Psoas muscle (tissue), 8 donors: ENCODE measurements around the gene MYO5B. TPM values are rescaled to one million over a fixed set of nuclear protein-coding genes. Genes with fewer than 3 reads are reported as not detected.
A peak's percentile ranks its signal among the peaks of the same experiment; 100 is the strongest.
"Not testable (repeated sequence)": the region's sequence is repeated elsewhere in the genome, so short reads cannot be mapped to it uniquely, and the experiment has no call there.

ENCODE experiments used
- ATAC-seq, 4 donors: fragments of 200-7000 bp; cut with Tn5 transposase; one replicate each; pipeline ENCODE4 v1.9.1; 2020; ENCODE audit warnings: moderate library complexity in 3 of 4, mild to moderate bottlenecking in 2 of 4
- DNase-seq, 2 donors: peaks; one replicate each; pipeline ENCODE4 v3.0.0-alpha.2; 2020
- H3K27ac ChIP-seq: fragments of 200-600 bp; one replicate; pipeline ENCODE4 v1.8.0; 2022
- H3K27me3 ChIP-seq, 3 donors: fragments of 200-600 bp in 1 of 3; one replicate each; pipeline versions ENCODE4 v1.6.1 to v1.8.0; 2013 to 2022; ENCODE audit warnings: low read length in 2 of 3, mild to moderate bottlenecking in 2 of 3, moderate library complexity in 1 of 3; ENCODE audit not compliant: insufficient read depth in 3 of 3
- H3K36me3 ChIP-seq, 2 donors: fragments of 200-600 bp in 1 of 2; one replicate each; pipeline versions ENCODE4 v1.6.1 to v1.8.0; 2013 to 2022; ENCODE audit warnings: low read depth in 1 of 2, mild to moderate bottlenecking in 1 of 2, moderate library complexity in 1 of 2; ENCODE audit not compliant: insufficient read depth in 1 of 2
- H3K4me1 ChIP-seq: fragments of 200-600 bp; one replicate; pipeline ENCODE4 v1.8.0; 2022
- H3K4me3 ChIP-seq: fragments of 200-600 bp; one replicate; pipeline ENCODE4 v1.8.0; 2022; ENCODE audit warnings: mild to moderate bottlenecking
- H3K9me3 ChIP-seq: fragments of 200-600 bp; one replicate; pipeline ENCODE4 v1.8.0; 2022
- WGBS, 3 donors: extraction: QIAGEN DNeasy Blood & Tissue Kit; methylation state at CpG; one replicate each; pipeline versions ENCODE4 v1.1.6 to v1.1.7; 2013; 5-methylcytosine and 5-hydroxymethylcytosine counted together
- intact Hi-C, 2 donors: fragments of 100-400 bp; cut with DNase I; formaldehyde crosslinking; loops; one replicate each; pipeline versions ENCODE4 v1.11.0 to v1.14.2; 2022
- polyA plus RNA-seq, 3 donors: library from polyadenylated mRNA; stranded (reverse); fragments of 200-250 nt; gene quantifications; one replicate each; pipeline ENCODE4 v1.2.3, GENCODE V29; 2013
- total RNA-seq, 4 donors: library from RNA; stranded (reverse); fragmentation: NEBNext Ultra II Directional in 2 of 4; extraction: Animal tissue kit (Norgen Biotek cat#: 25700) in 2 of 4; gene quantifications; one replicate each; pipeline versions ENCODE4 v1.2.1 to v1.2.4, GENCODE V29; 2021 to 2023
- TF ChIP-seq, protein P1 (sequence below): fragments of 200-600 bp; IDR thresholded peaks from one replicate; pipeline ENCODE4 v1.8.0; 2022; ENCODE audit warnings: antibody characterized with exemption
- donor health status: healthy with polysubstance abuse.
- donor health status: DM: no; HTN: no; CAD: no; lungs with moderate emphysema.
- donor health status: Bipolar disorder and iron deficiency.
- donor health status: healthy.
- donor health status: DM: yes; HTN: yes; CAD: no.
- donor health status: DM: no; HTN: no; CAD: no.
- donor health status: DM: no; HTN: no; CAD: no.
- donor health status: DM: yes; HTN: yes; CAD: no.

MYO5B gene
- total and polyA plus RNA-seq, 7 donors = 0.10 to 1.2 (median 0.44) TPM

DNA sequence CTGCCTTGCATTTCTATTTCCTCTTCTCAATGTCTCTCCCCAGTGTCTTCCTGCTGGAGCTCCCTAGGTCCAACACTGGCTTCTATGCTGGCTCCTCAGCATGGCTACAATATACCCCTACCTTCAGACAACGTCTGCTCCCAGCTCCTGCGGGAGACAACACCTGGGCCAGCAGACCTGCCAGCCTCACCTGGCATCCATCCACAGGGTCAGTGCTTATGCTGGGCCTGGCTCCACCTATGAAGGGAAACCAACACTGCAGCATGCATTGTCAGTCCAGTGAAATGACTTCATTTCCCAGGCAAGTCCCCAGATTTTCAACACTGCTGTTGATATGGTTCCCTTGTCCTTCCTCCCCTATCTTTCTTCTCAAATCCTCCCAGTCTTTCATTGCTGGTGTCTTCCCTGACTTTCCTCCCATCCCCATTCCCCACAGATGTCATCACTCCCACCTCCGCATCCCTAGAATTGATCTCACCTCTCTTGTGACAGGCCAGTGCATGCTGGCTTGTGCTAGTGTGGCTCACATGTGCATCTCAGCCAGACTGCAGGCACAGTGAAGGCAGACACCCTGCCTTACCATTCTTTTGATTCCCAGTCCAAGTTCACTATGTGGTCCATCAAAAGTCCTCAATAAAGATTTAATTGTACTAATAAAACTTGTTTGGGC lies 98.0 kb downstream of the MYO5B start:
- WGBS, 3 donors = 76 to 91% (median 77%) methylated on average over 3 of the region's 3 CpGs
- H3K4me3 ChIP-seq = no peak overlapping the region
- intact Hi-C loops = no loop called here
- TF ChIP-seq, protein P1, sequence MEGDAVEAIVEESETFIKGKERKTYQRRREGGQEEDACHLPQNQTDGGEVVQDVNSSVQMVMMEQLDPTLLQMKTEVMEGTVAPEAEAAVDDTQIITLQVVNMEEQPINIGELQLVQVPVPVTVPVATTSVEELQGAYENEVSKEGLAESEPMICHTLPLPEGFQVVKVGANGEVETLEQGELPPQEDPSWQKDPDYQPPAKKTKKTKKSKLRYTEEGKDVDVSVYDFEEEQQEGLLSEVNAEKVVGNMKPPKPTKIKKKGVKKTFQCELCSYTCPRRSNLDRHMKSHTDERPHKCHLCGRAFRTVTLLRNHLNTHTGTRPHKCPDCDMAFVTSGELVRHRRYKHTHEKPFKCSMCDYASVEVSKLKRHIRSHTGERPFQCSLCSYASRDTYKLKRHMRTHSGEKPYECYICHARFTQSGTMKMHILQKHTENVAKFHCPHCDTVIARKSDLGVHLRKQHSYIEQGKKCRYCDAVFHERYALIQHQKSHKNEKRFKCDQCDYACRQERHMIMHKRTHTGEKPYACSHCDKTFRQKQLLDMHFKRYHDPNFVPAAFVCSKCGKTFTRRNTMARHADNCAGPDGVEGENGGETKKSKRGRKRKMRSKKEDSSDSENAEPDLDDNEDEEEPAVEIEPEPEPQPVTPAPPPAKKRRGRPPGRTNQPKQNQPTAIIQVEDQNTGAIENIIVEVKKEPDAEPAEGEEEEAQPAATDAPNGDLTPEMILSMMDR = no peak
- ATAC-seq = no peak
- peak overlapping the region; percentile 46 for H3K27ac ChIP-seq
- peaks cover 46% of the 10 kb centered on the region for H3K4me1 ChIP-seq
- no peaks in the 10 kb centered on the region for H3K27me3 ChIP-seq
- no peaks in the 10 kb centered on the region for H3K9me3 ChIP-seq
- no peaks in the 10 kb centered on the region for H3K36me3 ChIP-seq
- DNase-seq = no peak

DNA sequence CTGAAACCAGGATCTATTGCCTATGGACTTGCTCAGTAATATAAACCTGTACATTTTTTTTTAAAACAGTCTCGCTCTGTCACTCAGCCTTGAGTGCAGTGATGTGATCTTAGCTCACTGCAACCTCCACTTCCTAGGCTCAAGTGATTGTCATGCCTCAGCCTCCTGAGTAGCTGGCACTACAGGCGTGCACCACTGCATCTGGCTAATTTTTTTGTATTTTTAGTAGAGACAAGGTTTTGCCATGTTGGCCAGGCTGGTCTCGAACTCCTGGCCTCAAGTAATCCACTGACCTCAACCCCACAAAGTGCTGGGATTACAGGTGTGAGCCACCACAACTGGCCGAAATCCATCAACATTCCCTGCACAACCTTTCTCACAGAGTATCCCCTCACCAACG lies 100.2 kb downstream of the MYO5B start:
- H3K27ac ChIP-seq, H3K36me3 ChIP-seq, H3K4me3 ChIP-seq, ATAC-seq, H3K9me3 ChIP-seq, intact Hi-C loops, H3K27me3 ChIP-seq, DNase-seq: not testable (repeated sequence)
- peaks cover 45% of the 10 kb centered on the region for H3K4me1 ChIP-seq
- 87 to 90% (median 89%) methylated on average over 5 of the region's 5 CpGs for WGBS, 3 donors

DNA sequence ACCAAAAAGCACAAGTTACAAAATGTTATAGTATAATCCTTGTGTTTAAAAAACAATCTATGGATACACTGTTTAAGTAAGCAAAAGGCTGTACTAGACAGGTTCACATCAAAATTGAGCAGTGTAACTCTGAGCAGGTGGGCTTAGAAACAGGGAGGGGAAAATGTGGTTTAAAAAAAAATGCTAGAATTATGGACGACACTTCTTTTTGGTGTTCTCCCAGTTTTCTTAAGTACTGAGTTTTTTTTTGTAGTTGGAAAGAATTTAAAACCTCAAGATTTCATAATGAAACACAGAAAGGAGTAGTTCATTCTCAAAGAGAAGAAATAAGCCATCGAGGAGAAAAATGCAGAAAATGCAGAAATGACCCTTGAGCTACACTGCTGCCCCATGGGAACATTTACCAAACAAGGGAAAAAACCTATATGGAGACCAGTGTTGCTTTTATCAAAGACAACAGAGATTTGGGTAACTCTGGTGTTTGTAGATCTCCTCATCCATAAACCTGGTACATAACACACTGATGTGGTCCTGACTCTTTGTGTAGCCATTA lies 100.7 kb downstream of the MYO5B start:
- peaks cover 40% of the 10 kb centered on the region for H3K4me1 ChIP-seq
- 80 to 83% (median 80%) methylated on average over 2 of the region's 2 CpGs for WGBS, 3 donors
- H3K36me3 ChIP-seq = no peaks in the 10 kb centered on the region
- DNase-seq (no peak), ATAC-seq (no peak)
- no peaks in the 10 kb centered on the region for H3K27me3 ChIP-seq
- TF ChIP-seq, protein P1 = no peak
- no peaks in the 10 kb centered on the region for H3K9me3 ChIP-seq
- H3K27ac ChIP-seq = no peak overlapping the region
- no peak overlapping the region for H3K4me3 ChIP-seq
- intact Hi-C loops = no loop called here

DNA sequence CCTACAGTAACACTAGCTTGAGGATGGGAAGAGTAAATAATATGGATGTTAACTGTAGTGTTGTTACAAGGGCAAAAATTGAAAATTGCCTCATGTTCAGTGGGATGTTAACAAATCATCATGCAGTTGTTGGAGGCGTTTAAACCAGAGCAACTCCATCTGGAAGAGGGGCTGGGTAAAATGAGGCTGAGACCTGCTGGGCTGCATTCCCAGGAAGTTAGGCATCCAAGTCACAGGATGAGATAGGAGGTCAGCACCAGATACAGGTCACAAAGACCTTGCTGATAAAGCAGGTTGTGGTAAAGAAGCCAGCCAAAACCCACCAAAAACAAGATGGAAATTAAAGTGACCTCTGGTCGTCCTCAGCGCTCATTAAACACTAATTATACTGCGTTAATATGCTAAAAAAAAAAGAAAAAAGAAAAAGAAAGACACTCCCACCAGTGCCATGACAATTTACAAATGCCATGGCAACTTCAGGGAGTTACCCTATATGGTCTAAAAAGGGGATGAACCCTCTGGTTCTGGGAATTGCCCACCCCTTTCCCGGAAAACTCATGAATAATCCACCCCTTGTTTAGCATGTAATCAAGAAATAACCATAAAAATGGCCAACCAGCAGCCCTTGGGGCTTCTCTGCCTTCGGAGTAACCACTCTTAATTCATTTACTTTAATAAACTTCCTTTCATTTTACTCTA lies 101.4 kb downstream of the MYO5B start:
- DNase-seq = no peak
- Histone ChIP-seq H3K27ac (no peak overlapping the region), H3K4me3 (no peak overlapping the region), H3K9me3 (no peaks in the 10 kb centered on the region), H3K4me1 (peaks cover 33% of the 10 kb centered on the region), H3K27me3 (no peaks in the 10 kb centered on the region), H3K36me3 (no peaks in the 10 kb centered on the region)
- ATAC-seq = no peak
- 76 to 81% (median 78%) methylated on average over 6 of the region's 6 CpGs for WGBS, 3 donors
- intact Hi-C loops = no loop called here
- TF ChIP-seq, protein P1 = no peak

DNA sequence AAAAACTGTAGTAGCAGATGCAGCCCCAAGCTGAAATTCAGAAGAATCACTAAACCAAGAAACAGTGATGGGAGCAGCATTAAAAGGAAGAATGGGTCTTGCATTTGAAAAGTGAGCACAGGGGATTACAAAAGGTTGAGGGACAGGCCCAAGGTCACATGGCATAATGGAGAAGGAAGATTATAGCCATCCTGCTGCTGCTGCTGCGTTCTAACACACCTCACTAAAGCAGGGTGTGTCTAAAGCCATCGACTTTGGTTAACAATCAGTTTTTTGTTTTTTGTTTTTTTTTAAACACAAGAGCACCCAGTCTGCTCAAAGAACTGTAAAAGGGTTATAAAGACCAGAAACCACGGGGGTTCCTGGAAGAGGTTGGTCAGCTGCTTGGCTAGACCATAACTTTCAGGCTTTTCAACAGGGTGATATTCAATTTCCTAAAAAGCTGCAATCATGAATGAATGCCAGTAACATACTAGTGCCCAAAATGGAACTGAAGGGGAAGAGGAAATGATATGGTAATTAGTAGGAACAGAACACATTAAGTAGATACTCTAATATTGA lies 102.6 kb downstream of the MYO5B start:
- no peaks in the 10 kb centered on the region for H3K27me3 ChIP-seq
- no peaks in the 10 kb centered on the region for H3K36me3 ChIP-seq
- no peaks in the 10 kb centered on the region for H3K9me3 ChIP-seq
- TF ChIP-seq, protein P1 = no peak
- no peak overlapping the region for H3K4me3 ChIP-seq
- intact Hi-C loops = no loop called here
- peak overlapping the region; percentile 27 for H3K27ac ChIP-seq
- 18 to 31% (median 23%) methylated on average over 3 of the region's 3 CpGs for WGBS, 3 donors
- no peak for ATAC-seq
- peaks cover 25% of the 10 kb centered on the region for H3K4me1 ChIP-seq
- DNase-seq = no peak
